H9 (cell line): ENCODE results near the gene SLX4IP. TPM values are rescaled to one million over a fixed set of nuclear protein-coding genes. Genes with fewer than 3 reads are reported as not detected.

ENCODE experiments used
- DNase-seq: peaks from one replicate; pipeline ENCODE4 v3.0.0-alpha.2; 2017
- H2AFZ ChIP-seq: one replicate; pipeline ENCODE4 v1.6.1; 2013; ENCODE audit warnings: mild to moderate bottlenecking, low read length, control low read depth, moderate library complexity
- H2AK5ac ChIP-seq: 2 replicates; pipeline ENCODE4 v1.6.1; 2013; ENCODE audit warnings: low read length, control low read depth, mixed read lengths; ENCODE audit not compliant: insufficient read length
- H2BK120ac ChIP-seq: one replicate; pipeline ENCODE4 v1.6.1; 2013; ENCODE audit warnings: low read depth, mild to moderate bottlenecking, low read length, control low read depth, inconsistent platforms; ENCODE audit not compliant: poor library complexity, severe bottlenecking
- H2BK12ac ChIP-seq: 2 replicates; pipeline ENCODE4 v1.6.1; 2013; ENCODE audit warnings: low read length, control low read depth, mixed read lengths, low read depth; ENCODE audit not compliant: insufficient read length
- H2BK15ac ChIP-seq: 2 replicates; pipeline ENCODE4 v1.6.1; 2013; ENCODE audit warnings: low read depth, low read length, control low read depth
- H2BK20ac ChIP-seq: one replicate; pipeline ENCODE4 v1.6.1; 2013; ENCODE audit warnings: low read depth, mild to moderate bottlenecking, low read length, control low read depth, inconsistent platforms; ENCODE audit not compliant: poor library complexity, severe bottlenecking
- H2BK5ac ChIP-seq: 2 replicates; pipeline ENCODE4 v1.6.1; 2013; ENCODE audit warnings: low read length, control low read depth, mixed read lengths; ENCODE audit not compliant: insufficient read length
- H3K14ac ChIP-seq: 2 replicates; pipeline ENCODE4 v1.6.1; 2013; ENCODE audit warnings: low read length, control low read depth; ENCODE audit not compliant: insufficient read depth
- H3K18ac ChIP-seq: 2 replicates; pipeline ENCODE4 v1.6.1; 2013; ENCODE audit warnings: low read depth, mild to moderate bottlenecking, mixed read lengths, low read length, control low read depth; ENCODE audit not compliant: insufficient read length
- H3K23ac ChIP-seq: 2 replicates; pipeline ENCODE4 v1.6.1; 2013; ENCODE audit warnings: low read length, control low read depth, mixed read lengths, low read depth; ENCODE audit not compliant: insufficient read length
- H3K23me2 ChIP-seq: 2 replicates; pipeline ENCODE4 v1.6.1; 2013; ENCODE audit warnings: low read depth, mild to moderate bottlenecking, mixed read lengths, low read length, control low read depth; ENCODE audit not compliant: insufficient read length, poor library complexity, severe bottlenecking
- H3K27ac ChIP-seq: 2 replicates; pipeline ENCODE4 v1.5.1; 2013; ENCODE audit warnings: low read length, control low read depth, mixed read lengths, low read depth; ENCODE audit not compliant: insufficient read length
- H3K27me3 ChIP-seq: 2 replicates; pipeline ENCODE4 v1.6.1; 2013; ENCODE audit warnings: low read length, control low read depth, inconsistent platforms; ENCODE audit not compliant: insufficient read depth
- H3K4ac ChIP-seq: 2 replicates; pipeline ENCODE4 v1.6.1; 2013; ENCODE audit warnings: low read depth, mild to moderate bottlenecking, control low read depth, inconsistent platforms, low read length, moderate library complexity
- H3K4me1 ChIP-seq: 2 replicates; pipeline ENCODE4 v1.6.1; 2013; ENCODE audit warnings: low read length, control low read depth, inconsistent platforms; ENCODE audit not compliant: insufficient read depth
- H3K4me2 ChIP-seq: 2 replicates; pipeline ENCODE4 v1.6.1; 2013; ENCODE audit warnings: low read length, control low read depth, mixed read lengths; ENCODE audit not compliant: insufficient read length, insufficient read depth
- H3K56ac ChIP-seq: 2 replicates; pipeline ENCODE4 v1.6.1; 2013; ENCODE audit warnings: low read depth, mild to moderate bottlenecking, mixed read lengths, low read length, control low read depth; ENCODE audit not compliant: insufficient read length
- H3K79me1 ChIP-seq: 2 replicates; pipeline ENCODE4 v1.6.1; 2013; ENCODE audit warnings: low read depth, mild to moderate bottlenecking, moderate library complexity, low read length, control low read depth, inconsistent platforms; ENCODE audit not compliant: insufficient read depth, poor library complexity, severe bottlenecking
- H3K79me2 ChIP-seq: 2 replicates; pipeline ENCODE4 v1.6.1; 2013; ENCODE audit warnings: low read length, control low read depth, inconsistent platforms; ENCODE audit not compliant: insufficient read depth
- H3K9ac ChIP-seq: 2 replicates; pipeline ENCODE4 v1.6.1; 2013; ENCODE audit warnings: low read length, control low read depth, mixed read lengths; ENCODE audit not compliant: insufficient read length; ENCODE audit errors: extremely low read depth
- H3K9me3 ChIP-seq: one replicate; pipeline ENCODE4 v1.6.1; 2013; ENCODE audit warnings: low read depth, low read length, inconsistent platforms; ENCODE audit not compliant: control insufficient read depth
- H3T11ph ChIP-seq: one replicate; pipeline ENCODE4 v1.6.1; 2013; ENCODE audit warnings: mild to moderate bottlenecking, low read length, control low read depth, inconsistent platforms
- H4K20me1 ChIP-seq: one replicate; pipeline ENCODE4 v1.6.1; 2013; ENCODE audit not compliant: control insufficient read depth, insufficient read length, insufficient read depth
- H4K5ac ChIP-seq: 2 replicates; pipeline ENCODE4 v1.6.1; 2013; ENCODE audit warnings: low read depth, mild to moderate bottlenecking, mixed read lengths, low read length, control low read depth; ENCODE audit not compliant: insufficient read length
- H4K8ac ChIP-seq: replicated peaks from 2 replicates; pipeline ENCODE4 v1.6.1; 2013; ENCODE audit warnings: low read length, control low read depth, mixed read lengths, low read depth; ENCODE audit not compliant: insufficient read length
- H4K91ac ChIP-seq: 2 replicates; pipeline ENCODE4 v1.6.1; 2013; ENCODE audit warnings: low read depth, mild to moderate bottlenecking, moderate library complexity, mixed read lengths, low read length, control low read depth; ENCODE audit not compliant: insufficient read length
- H3K27ac Mint-ChIP-seq, 3 experiments: 2 replicates in 2 of 3; 3 replicates in 1 of 3; pipeline ENCODE4 v1.8.0; 2020 to 2021; ENCODE audit warnings: mixed read lengths in 3 of 3, mild to moderate bottlenecking in 1 of 3, moderate library complexity in 1 of 3
- H3K27me3 Mint-ChIP-seq: 2 replicates; pipeline ENCODE4 v1.8.0; 2021; ENCODE audit warnings: low read depth, mild to moderate bottlenecking, moderate library complexity, mixed read lengths
- H3K36me3 Mint-ChIP-seq, 3 experiments: 2 replicates in 2 of 3; 3 replicates in 1 of 3; pipeline ENCODE4 v1.8.0; 2020 to 2021; ENCODE audit warnings: low read depth in 3 of 3, mixed read lengths in 3 of 3; ENCODE audit not compliant: insufficient read depth in 1 of 3
- H3K4me1 Mint-ChIP-seq, 2 experiments: 2 replicates each; pipeline ENCODE4 v1.8.0; 2020; ENCODE audit warnings: mixed read lengths in 2 of 2
- H3K4me3 Mint-ChIP-seq, 2 experiments: 2 replicates in 1 of 2; 3 replicates in 1 of 2; pipeline ENCODE4 v1.8.0; 2020 to 2021; ENCODE audit warnings: mild to moderate bottlenecking in 2 of 2, mixed read lengths in 2 of 2, moderate library complexity in 1 of 2
- H3K9me3 Mint-ChIP-seq, 2 experiments: 2 replicates in 1 of 2; 3 replicates in 1 of 2; pipeline ENCODE4 v1.8.0; 2020; ENCODE audit warnings: mild to moderate bottlenecking in 2 of 2, mixed read lengths in 2 of 2, moderate library complexity in 1 of 2
- WGBS: extraction: QIAGEN DNeasy Blood & Tissue Kit; methylation state at CpG from one replicate; pipeline ENCODE4 v1.1.7; 2013; ENCODE audit warnings: missing lambda C conversion rate, low lambda C conversion rate, mixed read lengths; ENCODE audit not compliant: insufficient read length; ENCODE audit errors: extremely low coverage; 5-methylcytosine and 5-hydroxymethylcytosine counted together
- total RNA-seq: library from RNA; stranded (reverse); gene quantifications from 2 replicates; pipeline ENCODE4 v1.2.1, GENCODE V29; 2021
- TF ChIP-seq, protein P1 (sequence below): fragments of 200-600 bp; sonication (generic); conservative IDR thresholded peaks from 3 replicates; pipeline ENCODE4 v1.8.0; 2021; ENCODE audit warnings: antibody characterized with exemption, mild to moderate bottlenecking

SLX4IP gene
- total RNA-seq, 1 experiment from 2014 or later = 7.9 TPM

DNA sequence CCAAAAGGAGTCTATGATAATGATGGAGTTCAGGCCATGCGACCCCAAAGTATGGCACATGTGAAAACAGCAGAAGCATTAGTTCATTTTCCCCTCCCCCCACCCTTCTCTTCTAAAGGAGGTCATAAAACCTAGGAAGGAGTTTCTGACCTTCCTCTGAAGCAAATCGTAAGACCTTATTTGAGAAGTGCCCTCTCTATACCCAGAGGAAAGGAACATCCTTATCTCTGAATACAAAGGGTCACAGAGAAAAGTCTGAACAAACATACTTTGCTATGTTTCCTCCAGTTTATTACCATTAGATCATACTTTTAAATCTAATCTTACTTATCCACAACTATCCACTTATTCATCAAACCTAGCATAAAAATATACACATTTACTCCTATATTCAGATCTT is 48.6 kb downstream of the SLX4IP start:
- TF ChIP-seq, protein P1, sequence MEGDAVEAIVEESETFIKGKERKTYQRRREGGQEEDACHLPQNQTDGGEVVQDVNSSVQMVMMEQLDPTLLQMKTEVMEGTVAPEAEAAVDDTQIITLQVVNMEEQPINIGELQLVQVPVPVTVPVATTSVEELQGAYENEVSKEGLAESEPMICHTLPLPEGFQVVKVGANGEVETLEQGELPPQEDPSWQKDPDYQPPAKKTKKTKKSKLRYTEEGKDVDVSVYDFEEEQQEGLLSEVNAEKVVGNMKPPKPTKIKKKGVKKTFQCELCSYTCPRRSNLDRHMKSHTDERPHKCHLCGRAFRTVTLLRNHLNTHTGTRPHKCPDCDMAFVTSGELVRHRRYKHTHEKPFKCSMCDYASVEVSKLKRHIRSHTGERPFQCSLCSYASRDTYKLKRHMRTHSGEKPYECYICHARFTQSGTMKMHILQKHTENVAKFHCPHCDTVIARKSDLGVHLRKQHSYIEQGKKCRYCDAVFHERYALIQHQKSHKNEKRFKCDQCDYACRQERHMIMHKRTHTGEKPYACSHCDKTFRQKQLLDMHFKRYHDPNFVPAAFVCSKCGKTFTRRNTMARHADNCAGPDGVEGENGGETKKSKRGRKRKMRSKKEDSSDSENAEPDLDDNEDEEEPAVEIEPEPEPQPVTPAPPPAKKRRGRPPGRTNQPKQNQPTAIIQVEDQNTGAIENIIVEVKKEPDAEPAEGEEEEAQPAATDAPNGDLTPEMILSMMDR = no peak
- no peak overlapping the region for H4K8ac ChIP-seq
- peaks cover 22 to 30% of the 10 kb centered on the region in 2 experiments for H3K4me1 Mint-ChIP-seq

More for the DNA sequence above, 48.6 kb downstream of the SLX4IP start:
- Histone ChIP-seq H3K56ac (no peak overlapping the region), H4K91ac (no peak overlapping the region), H3K14ac (no peak overlapping the region), H3K4me2 (no peak overlapping the region), H3K9me3 (no peaks in the 10 kb centered on the region), H3K79me2 (0 out of 2 replicates have a peak, but pooled peaks cover 2% of the 10 kb centered on the region), H3K4ac (no peak overlapping the region), H2BK5ac (no peak overlapping the region), H2BK20ac (no peak overlapping the region), H3K4me1 (no peaks in the 10 kb centered on the region), H2BK120ac (no peak overlapping the region), H2AFZ (no peak overlapping the region), H3T11ph (no peak overlapping the region), H3K27me3 (no peaks in the 10 kb centered on the region), H3K27ac (no peak overlapping the region), H3K79me1 (no peaks in the 10 kb centered on the region), H3K18ac (no peak overlapping the region), H3K23ac (no peak overlapping the region), H2BK12ac (no peak overlapping the region), H4K5ac (no peak overlapping the region), H4K20me1 (no peaks in the 10 kb centered on the region), H3K9ac (no peak overlapping the region), H2AK5ac (no peak overlapping the region), H2BK15ac (no peak overlapping the region), H3K23me2 (no peaks in the 10 kb centered on the region)
- no peak for DNase-seq
- H3K9me3 Mint-ChIP-seq = no peaks in the 10 kb centered on the region
- no peaks in the 10 kb centered on the region for H3K27me3 Mint-ChIP-seq
- H3K36me3 Mint-ChIP-seq = no peaks in the 10 kb centered on the region
- no peak overlapping the region for H3K27ac Mint-ChIP-seq
- no CpG with 5 or more reads among the region's 2 CpGs for WGBS
- no peak overlapping the region for H3K4me3 Mint-ChIP-seq
